GM21576 (cell line): ENCODE results near the gene NRTN.
"Not testable (repeated sequence)": the region's sequence is repeated elsewhere in the genome, so short reads cannot be mapped to it uniquely, and the experiment has no call there.

Experiments used
- ATAC-seq: cut with Tn5 transposase; IDR thresholded peaks from one replicate; pipeline ENCODE4 v1.9.1; 2021; ENCODE audit warnings: mild to moderate bottlenecking, moderate library complexity; ENCODE audit not compliant: unreplicated experiment

The NRTN gene

GRCh38 chr19:5832527-5833216 lies 27.8 kb downstream of the NRTN start:
- ATAC-seq: no peak

GRCh38 chr19:5837761-5838352 lies 33.0 kb downstream of the NRTN start:
- no peak for ATAC-seq

GRCh38 chr19:5838353-5839064 lies 33.6 kb downstream of the NRTN start:
- ATAC-seq: no peak

- no peak for ATAC-seq
These were observed 34.5 kb downstream of the NRTN start, which contains the start of gene FUT6 for GRCh38 chr19:5839065-5840017. FUT6 (minus strand) TSS chr19:5839702; CDS start chr19:5832567, 7,135 bp downstream.

GRCh38 chr19:5841735-5842111 lies 36.9 kb downstream of the NRTN start:
- ATAC-seq: not testable (repeated sequence)

GRCh38 chr19:5843295-5843927 lies 38.5 kb downstream of the NRTN start:
- no peak for ATAC-seq

GRCh38 chr19:5844456-5845433 lies 39.9 kb downstream of the NRTN start:
- no peak for ATAC-seq

- ATAC-seq: not testable (repeated sequence)
These were observed 43.0 kb downstream of the NRTN start for GRCh38 chr19:5847846-5848245.

- ATAC-seq: not testable (repeated sequence)
These were observed 43.8 kb downstream of the NRTN start for GRCh38 chr19:5848621-5849020.

- ATAC-seq: no peak
These were observed 45.3 kb downstream of the NRTN start for GRCh38 chr19:5850189-5850588.

- ATAC-seq: no peak
These were observed 46.0 kb downstream of the NRTN start for GRCh38 chr19:5850743-5851293.

- ATAC-seq: no peak
These were observed 46.4 kb downstream of the NRTN start, which contains the start of gene FUT3 for GRCh38 chr19:5851302-5851701. FUT3 (minus strand) TSS chr19:5851449.

GRCh38 chr19:5854121-5854520 lies 49.3 kb downstream of the NRTN start:
- ATAC-seq: not testable (repeated sequence)

- ATAC-seq: not testable (repeated sequence)
These were observed 50.3 kb downstream of the NRTN start for GRCh38 chr19:5855151-5855550.

GRCh38 chr19:5857203-5858081 lies 52.6 kb downstream of the NRTN start:
- ATAC-seq: no peak

- ATAC-seq: no peak
These were observed 58.3 kb downstream of the NRTN start for GRCh38 chr19:5863030-5863665.

GRCh38 chr19:5864013-5864720 lies 59.3 kb downstream of the NRTN start:
- ATAC-seq: no peak
